Body of pancreas (tissue), 4 donors: ENCODE results near the gene AFG1L.

Source experiments
- CTCF ChIP-seq, 7 experiments: fragments of 450-650 bp in 4 of 7; fragments of 200-600 bp in 3 of 7; sonication (generic) in 3 of 7; IDR thresholded peaks; one replicate each; pipeline ENCODE4 v1.5.1; 2016 to 2019; ENCODE audit warnings: antibody characterized with exemption in 7 of 7
- POLR2A ChIP-seq, 3 donors: fragments of 450-650 bp; IDR thresholded peaks; one replicate each; pipeline ENCODE4 v1.6.1; 2016; ENCODE audit warnings: antibody characterized with exemption in 3 of 3, mild to moderate bottlenecking in 2 of 3

GRCh38 chr6:108330806-108331205 lies 36.0 kb downstream of the AFG1L start:
- no peak for TF ChIP-seq CTCF (IDR thresholded peaks at IDR 0.05)
- TF ChIP-seq POLR2A (IDR thresholded peaks at IDR 0.05) = no peak
